Measurements from ENCODE around the gene ODAPH.

DNA sequence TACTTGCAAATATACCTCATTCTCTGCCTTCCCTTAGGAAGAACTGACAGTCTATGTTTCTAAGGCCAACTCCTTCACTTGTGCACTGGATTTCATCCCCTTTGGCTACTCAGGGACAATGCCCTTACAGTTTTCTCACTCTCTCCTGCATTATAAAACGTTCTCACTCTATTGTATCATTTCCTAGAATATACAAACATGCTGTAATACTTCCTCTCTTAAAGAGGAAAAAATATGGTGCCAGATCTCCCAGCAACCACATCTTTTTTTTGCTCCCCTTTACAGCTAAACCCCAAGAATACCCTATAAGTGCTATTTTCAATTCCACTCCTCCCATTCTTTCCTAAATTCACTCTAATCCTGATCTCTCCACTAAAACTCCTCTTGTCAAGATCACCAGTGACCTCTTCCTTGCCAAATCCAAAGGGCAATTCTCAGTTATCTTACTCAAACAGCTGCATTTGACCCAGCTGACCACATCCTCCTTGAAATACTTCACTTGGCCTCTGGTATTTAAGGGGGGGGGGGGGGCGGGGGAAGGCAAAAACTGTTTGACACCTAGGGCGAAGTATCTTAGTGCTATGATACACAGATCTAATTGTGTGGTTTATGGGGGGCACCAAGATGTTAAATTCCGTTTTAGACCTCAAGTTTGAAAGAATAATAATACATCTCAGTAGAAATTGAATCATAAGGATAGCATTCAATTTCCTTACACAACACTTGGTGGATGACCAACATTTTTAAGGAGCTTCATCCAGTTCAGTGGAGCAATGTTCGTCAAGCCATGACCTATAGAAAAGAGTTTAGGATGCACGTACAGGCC lies 43.3 kb upstream of the ODAPH start:
- TF ChIP-seq, protein P1, sequence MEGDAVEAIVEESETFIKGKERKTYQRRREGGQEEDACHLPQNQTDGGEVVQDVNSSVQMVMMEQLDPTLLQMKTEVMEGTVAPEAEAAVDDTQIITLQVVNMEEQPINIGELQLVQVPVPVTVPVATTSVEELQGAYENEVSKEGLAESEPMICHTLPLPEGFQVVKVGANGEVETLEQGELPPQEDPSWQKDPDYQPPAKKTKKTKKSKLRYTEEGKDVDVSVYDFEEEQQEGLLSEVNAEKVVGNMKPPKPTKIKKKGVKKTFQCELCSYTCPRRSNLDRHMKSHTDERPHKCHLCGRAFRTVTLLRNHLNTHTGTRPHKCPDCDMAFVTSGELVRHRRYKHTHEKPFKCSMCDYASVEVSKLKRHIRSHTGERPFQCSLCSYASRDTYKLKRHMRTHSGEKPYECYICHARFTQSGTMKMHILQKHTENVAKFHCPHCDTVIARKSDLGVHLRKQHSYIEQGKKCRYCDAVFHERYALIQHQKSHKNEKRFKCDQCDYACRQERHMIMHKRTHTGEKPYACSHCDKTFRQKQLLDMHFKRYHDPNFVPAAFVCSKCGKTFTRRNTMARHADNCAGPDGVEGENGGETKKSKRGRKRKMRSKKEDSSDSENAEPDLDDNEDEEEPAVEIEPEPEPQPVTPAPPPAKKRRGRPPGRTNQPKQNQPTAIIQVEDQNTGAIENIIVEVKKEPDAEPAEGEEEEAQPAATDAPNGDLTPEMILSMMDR (conservative IDR thresholded peaks at IDR 0.05; ENCODE audit: low read length) = no peak
- no peak for TF ChIP-seq EZH2phosphoT487 (IDR thresholded peaks at IDR 0.05; ENCODE audit: borderline replicate concordance)

All from Loucy (cell line).